Choroid plexus epithelial cell (primary cell): Measurements from ENCODE around the gene MYO1D.
"Not testable (repeated sequence)": the region's sequence is repeated elsewhere in the genome, so short reads cannot be mapped to it uniquely, and the experiment has no call there.

Experiments used
- DNase-seq: peaks from one replicate; pipeline ENCODE4 v3.0.0-alpha.2; 2010; ENCODE audit warnings: low read depth
- H3K4me3 ChIP-seq: 2 replicates; pipeline ENCODE4 v1.5.1; 2011; ENCODE audit warnings: low read depth, mild to moderate bottlenecking, control low read depth, low read length, moderate library complexity
- CTCF ChIP-seq: conservative IDR thresholded peaks from 2 replicates; pipeline ENCODE4 v1.5.1; 2011; ENCODE audit warnings: low read depth, mild to moderate bottlenecking, control low read depth, inconsistent platforms, low read length, moderate library complexity

Gene MYO1D

DNA sequence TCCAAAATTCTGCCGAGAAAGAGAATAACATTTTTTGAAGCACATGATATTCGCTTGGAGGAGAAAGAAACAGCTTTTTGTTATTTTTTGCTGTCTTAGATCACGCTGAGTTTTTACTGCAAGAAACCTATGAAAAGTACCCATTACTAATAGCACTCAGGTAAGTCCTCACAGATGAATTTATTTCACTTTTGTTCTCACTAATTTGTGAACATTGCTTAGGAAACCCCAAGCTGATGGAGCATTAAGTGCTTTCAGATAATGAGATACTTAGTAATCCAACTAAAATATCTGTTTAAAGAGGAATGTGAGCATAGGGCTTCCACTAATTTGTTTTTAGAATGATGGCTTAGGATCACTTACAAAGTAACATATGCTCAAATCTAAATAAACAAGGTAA is 45.7 kb downstream of the MYO1D start:
- no peak overlapping the region for H3K4me3 ChIP-seq
- no peak for TF ChIP-seq CTCF
- DNase-seq: no peak

- DNase-seq: no peak
- no peak overlapping the region for H3K4me3 ChIP-seq
- TF ChIP-seq CTCF: no peak
These were observed 48.1 kb downstream of the MYO1D start for GRCh38 chr17:32828822-32829221.

GRCh38 chr17:32827227-32827626 is 49.7 kb downstream of the MYO1D start:
- no peak for TF ChIP-seq CTCF
- no peak overlapping the region for H3K4me3 ChIP-seq

GRCh38 chr17:32826076-32826475 is 50.8 kb downstream of the MYO1D start:
- TF ChIP-seq CTCF: no peak
- no peak for DNase-seq
- H3K4me3 ChIP-seq: no peak overlapping the region

More at GRCh38 chr17:32827227-32827626, 49.7 kb downstream of the MYO1D start:
- DNase-seq: no peak

GRCh38 chr17:32824334-32824733 is 52.6 kb downstream of the MYO1D start:
- no peak overlapping the region for H3K4me3 ChIP-seq
- no peak for TF ChIP-seq CTCF
- DNase-seq: no peak

- peak; percentile 13 for DNase-seq
- H3K4me3 ChIP-seq: no peak overlapping the region
- TF ChIP-seq CTCF: no peak
These were observed 53.9 kb downstream of the MYO1D start for GRCh38 chr17:32822996-32823395.

- H3K4me3 ChIP-seq: peak overlapping the region; percentile 46
- DNase-seq: not testable (repeated sequence)
These were observed 54.7 kb downstream of the MYO1D start for GRCh38 chr17:32821987-32822934.
